Hematopoietic multipotent progenitor cell (in vitro differentiated cells): Measurements from ENCODE around the gene RIPK3. TPM values are rescaled to one million over a fixed set of nuclear protein-coding genes. Genes with fewer than 3 reads are reported as not detected.
"Not testable (repeated sequence)": the region's sequence is repeated elsewhere in the genome, so short reads cannot be mapped to it uniquely, and the experiment has no call there.

Experiments used
- DNase-seq, 3 donors: peaks; one replicate each; pipeline ENCODE4 v3.0.0-alpha.2; 2011 to 2015; ENCODE audit warnings: low read depth in 2 of 3, low spot score in 2 of 3
- total RNA-seq: library from RNA; depleted of rRNA; stranded (reverse); fragments of >200 nt; gene quantifications from one replicate; pipeline ENCODE4 v1.2.3, GENCODE V29; 2012

RIPK3 gene
- total RNA-seq, 1 donor = 20.2 TPM

DNA sequence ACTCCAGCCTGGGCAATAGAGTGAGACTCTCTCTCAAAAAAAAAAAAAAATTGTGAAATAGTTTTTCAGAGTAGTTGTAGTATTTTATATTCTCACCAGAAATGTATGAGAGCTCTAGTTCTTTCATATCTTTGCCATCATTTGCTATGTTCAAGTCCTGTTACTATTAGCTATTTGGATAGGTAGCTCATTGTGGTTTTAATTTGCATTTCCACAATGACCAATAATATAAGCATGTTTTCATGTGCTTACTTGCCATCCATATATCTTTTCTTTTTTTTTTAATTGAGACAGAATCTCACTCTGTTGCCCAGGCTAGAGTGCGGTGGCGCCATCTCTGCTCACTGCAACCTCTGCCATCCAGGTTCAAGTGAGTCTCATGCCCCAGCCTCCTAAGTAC, 8.4 kb upstream of the RIPK3 start:
- DNase-seq = no peak

DNA sequence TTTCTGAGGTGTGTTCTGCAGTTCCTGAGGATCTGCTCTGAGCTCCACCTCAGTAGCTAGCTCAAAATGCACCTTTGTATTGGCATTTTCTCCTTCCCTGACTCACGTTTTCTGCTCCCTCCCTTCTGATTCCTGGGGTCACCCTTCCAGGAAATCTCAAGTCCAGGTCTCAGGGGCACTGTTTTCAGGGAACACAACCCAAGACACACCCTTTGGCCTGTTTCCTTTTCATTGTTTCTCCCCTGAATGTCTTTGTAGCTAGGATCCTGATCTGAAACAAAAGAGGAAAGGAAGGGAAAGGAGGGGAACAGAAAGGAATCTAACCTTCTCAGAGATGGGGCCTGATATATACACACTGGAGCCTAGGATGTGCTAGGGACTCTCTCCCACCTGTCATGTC, 7.3 kb upstream of the RIPK3 start:
- no peak for DNase-seq

DNA sequence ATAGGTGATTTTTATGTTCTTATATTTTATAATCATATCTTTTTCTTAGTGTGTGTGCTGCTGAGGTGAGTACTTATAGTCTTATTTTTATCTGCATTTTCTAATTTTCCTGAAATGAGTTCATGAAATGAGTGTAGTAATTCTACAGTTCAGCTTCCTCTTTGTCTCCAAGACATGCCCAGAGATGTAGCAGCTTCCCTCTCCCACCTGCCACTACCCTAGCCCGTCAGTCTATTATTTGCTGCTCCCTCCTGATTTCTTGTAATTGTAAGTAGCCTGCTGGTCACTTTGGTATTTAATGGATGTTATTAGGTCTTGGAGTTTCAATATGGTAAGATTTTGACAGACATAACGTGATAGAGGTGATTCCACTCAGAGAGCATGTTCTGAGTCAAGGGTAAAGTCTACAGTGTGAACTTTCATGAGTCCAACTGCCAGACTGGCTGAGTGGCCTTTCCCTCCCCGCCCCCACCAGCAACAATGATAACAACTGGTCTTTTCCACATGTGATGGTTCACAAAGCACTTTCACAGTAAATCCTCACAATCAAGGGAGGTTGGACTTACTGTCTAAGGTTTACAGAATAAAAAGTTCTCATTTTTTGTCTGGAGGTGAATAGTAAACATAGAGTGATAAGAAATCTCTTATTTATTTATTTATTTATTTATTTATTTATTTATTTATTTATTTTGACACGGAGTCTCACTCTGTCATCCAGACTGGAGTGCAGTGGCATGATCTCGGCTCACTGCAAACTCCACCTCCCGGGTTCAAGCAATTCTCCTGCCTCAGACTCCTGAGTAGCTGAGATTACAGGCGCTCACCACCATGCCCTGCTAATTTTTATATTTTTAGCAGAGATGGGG, 4.2 kb upstream of the RIPK3 start:
- no peak for DNase-seq

DNA sequence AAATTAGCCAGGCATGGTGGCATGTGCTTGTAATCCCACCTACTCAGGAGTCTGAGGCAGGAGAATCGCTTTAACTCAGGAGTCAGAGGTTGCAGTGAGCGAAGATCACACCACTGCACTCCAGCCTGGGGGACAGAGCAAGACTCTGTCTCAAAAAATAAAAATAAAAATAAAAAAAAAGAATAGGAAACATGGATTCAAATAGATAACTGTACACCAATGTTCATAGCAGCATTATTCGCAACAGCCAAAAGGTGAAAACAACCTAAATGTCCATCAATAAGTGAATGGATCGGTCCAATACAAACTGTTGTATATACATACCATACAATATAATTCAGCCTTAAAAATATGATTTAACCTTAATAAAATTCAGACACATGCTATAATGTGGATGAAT, 3.1 kb upstream of the RIPK3 start:
- no peak for DNase-seq

DNA sequence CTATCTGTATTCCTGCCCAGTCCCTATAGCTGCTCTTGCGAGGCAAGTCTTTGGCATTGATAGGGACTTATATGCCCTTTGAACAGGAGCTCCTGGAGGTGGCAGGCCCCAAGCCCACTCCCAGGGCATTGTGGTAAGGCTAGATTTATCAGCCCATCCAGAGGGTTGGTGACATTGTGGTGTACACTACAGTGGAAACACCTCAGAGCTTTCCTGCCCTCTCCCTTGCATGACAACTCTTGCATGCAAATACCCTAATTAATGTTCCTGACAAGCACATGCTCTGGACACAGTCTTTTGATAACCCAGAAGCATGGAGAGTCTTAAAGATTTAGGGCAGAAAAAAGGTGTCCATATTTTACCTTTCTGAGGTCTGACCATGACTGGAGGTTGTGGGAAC, 815 bp upstream of the RIPK3 start:
- DNase-seq = no peak

DNA sequence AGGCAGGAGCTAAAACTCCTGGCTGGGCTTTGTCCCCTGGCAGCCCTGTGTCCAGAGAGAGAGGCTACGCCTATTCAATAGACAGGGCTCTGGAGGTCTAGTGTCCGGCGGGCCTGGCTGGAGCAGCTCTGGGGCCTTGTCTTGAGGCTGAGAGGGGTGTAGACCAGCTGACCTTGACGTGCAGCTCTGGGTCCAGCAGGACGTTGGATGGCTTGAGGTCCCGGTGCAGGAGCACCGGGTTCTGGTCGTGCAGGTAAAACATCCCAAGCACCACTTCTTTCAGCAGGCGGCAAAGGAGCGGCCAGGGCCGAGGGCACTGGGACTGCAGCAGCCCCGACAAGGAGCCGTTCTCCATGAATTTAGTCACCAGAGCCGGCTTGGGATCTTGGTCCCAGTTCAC, 948 bp downstream of the RIPK3 start:
- DNase-seq = no peak

DNA sequence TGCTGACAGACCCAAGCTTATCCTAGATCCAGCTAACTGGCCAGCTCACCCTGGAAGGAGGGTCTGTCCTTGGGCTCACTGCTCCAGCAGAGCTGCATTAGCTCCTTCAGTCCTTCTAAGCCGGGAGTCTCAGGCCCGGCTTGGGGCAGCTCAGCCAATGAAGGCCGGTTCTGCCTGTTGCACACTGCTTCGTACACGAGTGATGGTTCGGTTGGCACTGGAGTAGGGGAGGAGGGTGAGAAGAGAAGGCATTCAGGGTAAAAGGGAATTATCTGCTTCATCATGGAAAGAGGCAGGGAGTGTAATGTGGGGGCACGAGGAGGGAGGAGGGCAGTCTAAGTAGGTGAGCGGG, 2.0 kb downstream of the RIPK3 start:
- no peak for DNase-seq

DNA sequence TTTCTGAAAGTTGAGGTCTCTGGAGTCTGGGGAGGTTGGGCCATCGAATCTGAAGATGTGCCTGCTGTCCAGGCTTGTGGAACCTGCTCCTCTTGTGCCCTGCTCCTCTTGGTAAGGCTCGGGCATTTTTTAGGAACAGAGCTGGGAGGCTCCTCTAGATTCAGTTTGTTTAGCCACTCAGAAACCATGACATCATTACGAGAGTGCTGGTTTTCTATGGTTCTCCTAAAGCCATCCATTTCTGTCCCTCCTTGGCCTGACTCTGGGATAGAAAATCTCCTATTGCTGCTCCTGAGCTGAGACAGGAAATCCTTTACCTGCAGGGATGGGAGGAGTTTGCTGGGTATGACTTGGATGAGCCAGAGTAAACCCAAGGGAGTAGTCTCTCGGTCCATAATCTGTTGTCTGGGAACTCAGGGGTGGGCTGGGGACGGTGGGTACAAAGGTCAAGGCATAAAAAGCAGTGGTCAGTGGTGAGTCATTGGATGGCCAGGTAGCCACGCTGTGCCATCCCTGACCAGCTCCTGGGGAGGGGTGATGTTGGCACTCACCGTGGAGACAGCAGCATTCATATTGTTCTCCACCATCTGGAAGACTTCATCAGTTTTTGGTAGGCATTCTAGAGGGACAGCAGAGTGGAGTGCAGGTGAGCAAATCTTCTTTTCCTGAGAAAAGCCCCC, 2.5 kb downstream of the RIPK3 start:
- DNase-seq = no peak

DNA sequence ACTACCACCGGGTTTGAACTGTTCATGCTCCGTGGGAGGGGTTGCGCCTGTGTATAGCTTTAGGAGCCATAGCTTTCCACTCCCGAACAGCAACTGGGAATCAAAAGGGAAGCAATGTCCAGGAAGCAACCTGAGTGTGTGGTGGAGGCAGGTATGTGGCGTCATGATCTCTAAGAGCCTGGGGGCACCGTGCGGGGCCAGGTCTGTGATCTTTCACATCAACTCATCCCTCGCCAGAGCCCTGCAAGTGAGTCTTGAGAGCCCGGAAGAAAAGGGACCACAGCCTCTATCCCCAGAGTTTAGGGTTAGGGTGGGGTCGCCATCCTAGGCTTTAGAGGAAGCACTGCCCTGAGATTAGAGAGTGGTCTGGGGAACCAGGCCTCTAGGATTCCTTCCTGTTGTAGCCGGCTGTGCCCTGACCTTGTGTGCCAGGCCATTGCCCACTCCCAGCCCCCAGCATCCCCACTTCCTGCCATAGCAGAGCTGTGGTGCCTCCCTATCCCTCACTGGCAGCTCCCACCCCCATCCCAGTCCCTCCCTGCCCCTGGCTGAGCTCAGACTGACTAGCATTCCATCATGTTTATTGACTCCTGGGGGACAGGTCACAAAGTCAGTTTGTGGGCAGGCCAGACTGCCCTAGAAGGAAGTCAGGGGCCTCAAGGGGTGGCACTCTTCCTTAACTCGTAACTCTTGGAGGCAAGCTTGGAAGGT, 4.2 kb downstream of the RIPK3 start:
- peak in 1 of 3 donors; percentile 45 for DNase-seq

DNA sequence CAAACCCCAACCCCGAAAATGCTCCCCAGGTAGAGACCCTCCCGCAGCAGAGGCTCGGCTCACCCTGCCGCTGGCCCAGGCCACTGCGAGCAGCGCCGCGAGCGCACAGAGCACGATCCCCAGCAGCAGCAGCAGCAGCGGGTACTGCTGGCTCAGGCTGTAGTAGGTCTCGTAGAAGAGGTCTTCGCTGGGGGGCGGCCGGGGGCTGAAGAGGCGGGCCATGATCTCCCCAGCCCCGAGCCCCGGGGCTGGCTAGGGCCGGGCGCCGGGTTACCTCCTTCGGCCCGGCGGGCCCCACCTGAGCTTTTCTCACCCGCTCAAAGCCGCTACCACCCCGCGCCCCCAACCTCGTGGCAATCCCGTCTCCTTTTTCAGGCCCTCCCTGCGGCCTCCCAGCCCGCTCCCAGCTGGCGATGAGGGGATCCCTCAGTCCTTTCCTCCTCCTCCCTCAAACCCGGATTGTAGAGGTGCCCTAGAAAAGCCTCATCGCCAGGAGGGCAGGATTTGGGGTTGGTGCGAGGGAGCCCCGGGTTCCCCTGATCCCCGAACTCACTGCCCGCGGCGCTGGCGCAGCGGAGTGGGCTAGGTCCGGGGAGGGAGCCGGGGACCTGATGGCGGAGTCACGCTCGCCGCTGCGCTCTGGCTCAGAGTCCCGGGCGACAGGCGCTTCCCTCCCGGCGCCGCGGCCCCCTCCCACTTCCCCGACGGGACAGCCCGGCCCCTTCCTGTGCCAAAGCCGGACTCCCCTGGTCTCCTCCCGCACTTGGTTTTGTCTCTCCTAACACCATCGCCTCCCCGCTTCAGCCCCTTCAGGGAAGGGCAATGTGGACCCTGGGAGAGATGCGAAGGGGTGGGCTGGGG, 5.1 kb downstream of the RIPK3 start, which contains the start of gene ADCY4:
ADCY4 (minus strand) TSS at position 641 of the 861 bp plus-strand sequence; CDS start at position 222, 419 bp downstream.
- peak in 1 of 3 donors; percentile 15 for DNase-seq

DNA sequence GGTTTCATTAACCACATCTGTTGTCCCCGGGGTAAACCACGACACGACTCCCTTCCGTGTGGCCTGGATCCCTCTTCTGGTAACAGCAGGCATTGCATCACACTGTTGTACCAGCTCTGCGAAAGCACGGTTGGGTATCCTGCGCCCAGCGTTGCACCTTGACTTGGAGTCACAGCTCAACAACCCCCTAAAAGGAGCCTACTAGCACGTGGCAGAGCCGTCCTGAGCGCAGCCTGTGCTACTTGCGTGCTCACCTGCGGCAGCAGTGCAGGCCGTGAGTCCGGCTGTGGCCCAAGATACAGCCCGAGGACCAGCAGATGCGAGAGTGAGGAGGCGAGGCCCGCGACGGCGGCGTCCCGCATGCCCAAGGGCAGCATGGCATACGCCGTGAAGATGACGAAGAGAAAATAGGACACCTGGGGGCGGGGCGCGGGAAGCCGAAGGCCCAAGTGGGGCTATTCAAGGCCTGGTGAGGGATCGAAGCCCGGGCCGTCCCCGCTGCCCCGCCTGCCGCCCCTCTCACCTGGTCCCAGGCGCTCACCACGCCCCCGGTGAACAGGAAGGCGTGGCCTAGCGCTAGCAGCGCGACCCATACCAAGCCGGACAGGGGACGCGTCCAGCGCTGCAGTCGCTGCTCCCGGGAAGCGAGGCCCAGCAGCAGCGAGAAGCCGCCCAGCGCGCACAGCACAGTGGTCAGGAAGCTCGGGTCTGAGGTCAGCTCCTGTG, 7.4 kb downstream of the RIPK3 start:
- DNase-seq = peak; percentile 73 to 93 (median 87)

DNA sequence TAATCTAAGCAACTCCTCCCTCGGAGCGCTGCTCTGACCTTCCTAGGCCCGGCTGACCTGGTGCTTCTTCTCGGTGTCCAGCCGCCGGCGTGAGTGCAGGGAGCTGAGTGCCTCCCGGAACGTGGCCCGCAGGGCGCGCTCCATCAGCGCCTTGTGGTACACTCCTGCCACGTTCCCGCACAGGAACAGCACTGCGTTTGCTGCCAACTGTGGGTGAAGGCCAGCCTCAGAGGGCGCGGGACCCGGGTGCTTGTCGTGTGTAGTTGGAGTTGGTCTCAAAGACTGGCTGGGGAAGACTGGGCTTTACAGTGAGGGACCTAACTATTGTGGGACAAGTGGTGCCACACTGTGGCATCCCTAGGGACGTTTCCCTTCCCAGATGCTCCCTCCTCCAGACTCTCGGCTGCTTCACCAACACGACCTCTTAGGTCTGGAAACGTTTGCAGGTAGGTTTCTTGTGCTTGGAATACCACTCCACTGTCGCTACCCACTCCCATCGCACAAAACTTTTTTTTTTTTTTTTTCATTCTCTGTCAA, 8.0 kb downstream of the RIPK3 start:
- no peak for DNase-seq

DNA sequence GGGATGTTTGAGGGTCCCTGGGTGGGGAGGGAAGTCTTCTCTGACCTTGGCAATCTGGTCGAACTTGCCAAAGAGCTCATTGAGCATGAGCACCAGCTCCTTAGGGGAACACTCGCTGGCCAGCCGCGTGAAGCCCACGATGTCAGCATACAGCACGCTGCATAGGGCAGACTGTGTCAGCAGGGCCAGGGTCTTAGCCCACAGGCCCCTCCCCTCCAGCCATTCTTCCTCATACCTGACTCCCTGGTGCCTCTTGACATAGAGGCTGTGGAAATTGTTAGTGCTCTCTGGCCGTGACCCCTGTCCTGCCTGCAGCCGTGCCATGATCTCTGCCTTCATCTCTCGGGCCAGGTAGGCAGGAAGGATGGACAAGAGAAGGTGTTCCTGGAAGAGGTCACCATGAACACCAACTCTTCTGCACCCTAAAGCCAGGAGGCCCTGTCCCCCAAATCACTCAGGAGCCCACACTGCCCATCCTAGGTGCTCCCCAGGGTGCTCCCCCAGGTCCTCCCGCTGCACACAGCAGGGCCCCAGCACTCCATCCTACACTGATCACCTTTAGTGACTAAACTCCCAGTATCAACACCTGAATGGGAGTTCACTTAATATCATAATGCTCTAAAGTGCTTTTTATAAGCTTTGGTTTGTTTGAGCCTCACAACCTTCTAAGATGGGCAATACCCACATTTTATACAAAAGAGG, 8.7 kb downstream of the RIPK3 start:
- DNase-seq = no peak

DNA sequence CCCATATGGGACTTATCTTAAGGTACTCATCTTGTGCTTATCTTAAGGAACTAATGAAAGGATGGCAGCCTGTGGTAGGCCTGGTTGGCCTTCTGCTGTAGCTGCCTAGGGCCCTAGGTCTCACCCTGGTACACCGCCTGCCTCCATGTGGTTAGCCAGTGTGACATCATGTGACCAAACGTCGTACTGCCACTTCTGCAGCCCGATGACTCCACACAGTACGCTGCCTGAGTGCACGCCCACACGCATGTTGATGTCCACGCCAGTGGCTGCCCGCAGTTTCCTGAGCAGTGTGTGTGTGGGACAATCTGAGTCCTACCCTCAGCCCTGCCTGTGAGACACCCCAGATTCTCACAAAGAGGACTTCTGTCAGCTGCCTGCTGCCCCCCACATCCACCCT, 10.1 kb downstream of the RIPK3 start:
- peak in 1 of 3 donors; percentile 71 for DNase-seq

DNA sequence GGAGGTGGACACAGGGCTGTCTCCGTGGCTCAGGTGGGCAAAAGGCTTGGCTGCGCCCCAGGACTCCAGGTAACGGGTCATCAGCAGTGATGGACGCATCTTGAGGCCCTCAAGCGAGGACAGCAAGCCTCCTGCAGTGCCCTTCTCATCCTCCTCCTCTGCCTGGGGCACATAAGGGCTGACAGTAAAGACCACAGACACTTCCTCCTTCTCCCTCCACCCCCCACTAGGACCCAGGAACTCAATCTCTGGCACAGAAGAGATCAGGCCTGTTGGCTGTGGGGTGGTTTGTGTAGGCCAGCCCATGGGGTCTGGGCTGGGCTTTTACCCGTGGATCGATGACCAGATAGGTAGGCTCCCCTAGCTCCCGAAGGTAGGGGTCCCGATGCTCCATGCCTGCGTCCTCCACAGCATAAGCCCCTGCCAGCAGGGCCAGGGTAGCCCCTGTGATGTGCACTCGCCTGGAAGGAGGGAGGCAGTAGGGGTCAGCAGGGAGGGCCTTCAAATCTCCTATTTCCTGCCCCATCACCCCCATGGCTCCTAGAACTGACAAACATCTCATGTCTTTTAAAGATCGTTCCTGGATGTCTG, 10.6 kb downstream of the RIPK3 start:
- no peak for DNase-seq

DNA sequence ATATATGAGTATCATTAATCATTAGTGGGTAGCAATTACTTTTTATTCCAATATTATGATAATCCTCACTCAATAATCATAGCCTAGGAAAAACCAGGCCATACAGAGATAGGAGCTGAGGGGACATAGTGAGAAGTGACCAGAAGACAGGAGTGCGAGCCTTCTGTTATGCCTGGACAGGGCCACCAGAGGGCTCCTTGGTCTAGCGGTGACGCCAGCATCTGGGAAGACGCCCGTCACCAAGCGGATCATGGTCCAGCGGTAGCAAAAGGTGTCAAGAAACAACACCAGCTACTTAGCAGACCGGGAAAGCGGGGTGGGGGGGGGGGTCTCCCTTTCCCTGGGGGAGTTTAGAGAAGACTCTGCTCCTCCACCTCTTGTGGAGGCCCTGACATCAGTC, 11.9 kb downstream of the RIPK3 start:
- not testable (repeated sequence) for DNase-seq

DNA sequence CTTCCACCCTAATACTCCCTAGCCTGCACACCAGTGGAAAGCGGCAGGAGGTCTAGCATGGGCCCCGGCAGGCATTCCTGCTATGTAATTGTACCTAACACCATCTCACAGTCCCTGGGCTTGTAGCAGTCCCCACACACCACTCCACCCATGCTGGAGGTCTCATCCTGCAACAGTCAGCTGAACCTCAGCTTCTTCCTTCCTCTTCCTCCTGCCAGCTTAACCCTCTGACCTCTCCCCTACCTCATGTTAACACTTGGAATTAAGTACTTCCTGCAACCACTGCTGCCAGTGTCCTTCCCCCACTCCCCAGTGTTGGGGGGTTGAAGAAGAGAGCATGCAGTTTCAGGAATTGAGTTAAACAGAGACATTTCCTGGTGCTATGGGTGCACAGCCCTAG, 12.5 kb downstream of the RIPK3 start:
- DNase-seq = no peak

DNA sequence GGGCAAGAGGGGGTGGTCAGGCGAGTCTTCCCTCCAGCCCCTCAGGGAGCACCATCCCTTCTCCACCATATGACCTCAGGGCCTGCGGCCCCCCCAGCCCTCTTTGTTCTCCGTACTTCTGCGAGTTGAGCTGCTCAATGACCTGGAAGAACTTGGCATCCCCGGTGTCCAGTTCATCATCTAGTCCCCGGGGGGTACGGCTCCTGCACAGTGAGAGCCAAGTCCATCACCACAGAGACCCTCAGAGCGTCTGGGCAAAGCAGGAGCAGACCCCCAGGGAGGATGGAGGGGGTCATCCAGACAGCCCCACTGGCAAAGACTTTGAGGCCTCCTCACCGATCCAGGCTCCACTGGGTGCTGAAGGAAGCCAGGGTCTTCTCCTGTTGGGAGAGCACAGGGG, 13.8 kb downstream of the RIPK3 start:
- DNase-seq = no peak
